ENCODE data around the gene HS3ST6. TPM values are rescaled to one million over a fixed set of nuclear protein-coding genes. Genes with fewer than 3 reads are reported as not detected.

The HS3ST6 gene
- total and polyA plus RNA-seq, 2 of the 13 experiments (the other 11 are each of a cell fraction or from before 2014, with no cell fraction given), result not detected

- TF ChIP-seq ZNF687 (CRISPR knock-in tag; IDR thresholded peaks at IDR 0.05), result peak; percentile 95
- TF ChIP-seq ZSCAN30 (CRISPR knock-in tag; IDR thresholded peaks at IDR 0.05), result no peak
- TF ChIP-seq, protein P1, sequence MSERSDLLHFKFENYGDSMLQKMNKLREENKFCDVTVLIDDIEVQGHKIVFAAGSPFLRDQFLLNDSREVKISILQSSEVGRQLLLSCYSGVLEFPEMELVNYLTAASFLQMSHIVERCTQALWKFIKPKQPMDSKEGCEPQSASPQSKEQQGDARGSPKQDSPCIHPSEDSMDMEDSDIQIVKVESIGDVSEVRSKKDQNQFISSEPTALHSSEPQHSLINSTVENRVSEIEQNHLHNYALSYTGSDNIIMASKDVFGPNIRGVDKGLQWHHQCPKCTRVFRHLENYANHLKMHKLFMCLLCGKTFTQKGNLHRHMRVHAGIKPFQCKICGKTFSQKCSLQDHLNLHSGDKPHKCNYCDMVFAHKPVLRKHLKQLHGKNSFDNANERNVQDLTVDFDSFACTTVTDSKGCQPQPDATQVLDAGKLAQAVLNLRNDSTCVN (CRISPR knock-in tag; IDR thresholded peaks at IDR 0.05; ENCODE audit: borderline replicate concordance), result no peak; the same call in 1 of the 2 replicates
- peak; percentile 37 for TF ChIP-seq ZFY (CRISPR knock-in tag; IDR thresholded peaks at IDR 0.05)
- no peak for TF ChIP-seq GPBP1L1 (CRISPR knock-in tag; IDR thresholded peaks at IDR 0.05)
- TF ChIP-seq ZNF253 (CRISPR knock-in tag; IDR thresholded peaks at IDR 0.05; ENCODE audit: borderline replicate concordance), result no peak
- no peak for TF ChIP-seq HNF4G (IDR thresholded peaks at IDR 0.05; ENCODE audit: borderline replicate concordance, low read depth, low read length)
- no peak for TF ChIP-seq HNF4G (CRISPR knock-in tag; IDR thresholded peaks at IDR 0.05; ENCODE audit: borderline replicate concordance, low read depth)
- TF ChIP-seq, protein P2, sequence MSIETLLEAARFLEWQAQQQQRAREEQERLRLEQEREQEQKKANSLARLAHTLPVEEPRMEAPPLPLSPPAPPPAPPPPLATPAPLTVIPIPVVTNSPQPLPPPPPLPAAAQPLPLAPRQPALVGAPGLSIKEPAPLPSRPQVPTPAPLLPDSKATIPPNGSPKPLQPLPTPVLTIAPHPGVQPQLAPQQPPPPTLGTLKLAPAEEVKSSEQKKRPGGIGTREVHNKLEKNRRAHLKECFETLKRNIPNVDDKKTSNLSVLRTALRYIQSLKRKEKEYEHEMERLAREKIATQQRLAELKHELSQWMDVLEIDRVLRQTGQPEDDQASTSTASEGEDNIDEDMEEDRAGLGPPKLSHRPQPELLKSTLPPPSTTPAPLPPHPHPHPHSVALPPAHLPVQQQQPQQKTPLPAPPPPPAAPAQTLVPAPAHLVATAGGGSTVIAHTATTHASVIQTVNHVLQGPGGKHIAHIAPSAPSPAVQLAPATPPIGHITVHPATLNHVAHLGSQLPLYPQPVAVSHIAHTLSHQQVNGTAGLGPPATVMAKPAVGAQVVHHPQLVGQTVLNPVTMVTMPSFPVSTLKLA (IDR thresholded peaks at IDR 0.05), result peak; percentile 20; the same call in 1 of the 2 replicates
- TF ChIP-seq ZNF282 (IDR thresholded peaks at IDR 0.05; ENCODE audit: partially characterized antibody), result no peak
- no peak for TF ChIP-seq NPAS2 (CRISPR knock-in tag; IDR thresholded peaks at IDR 0.05; ENCODE audit: borderline replicate concordance)
- peak; percentile 50; the same call in 1 of the 2 replicates for TF ChIP-seq ELF3 (CRISPR knock-in tag; IDR thresholded peaks at IDR 0.05)
- TF ChIP-seq ZNF136 (CRISPR knock-in tag; IDR thresholded peaks at IDR 0.05; ENCODE audit: low read depth), result no peak
- TF ChIP-seq XRCC5 (optimal IDR thresholded peaks at IDR 0.05; ENCODE audit: low read length), result peak; percentile 40
- peak; percentile 76; the same call in 1 of the 2 replicates for TF ChIP-seq ZNF510 (CRISPR knock-in tag; IDR thresholded peaks at IDR 0.05; ENCODE audit: low read depth)
- TF ChIP-seq EP300 (IDR thresholded peaks at IDR 0.05; ENCODE audit: low read depth in 2 of 2, low read length in 2 of 2), result no peak
- no peak for TF ChIP-seq EP300 (CRISPR knock-in tag; IDR thresholded peaks at IDR 0.05; ENCODE audit: borderline replicate concordance)
- TF ChIP-seq SMARCE1 (IDR thresholded peaks at IDR 0.05; ENCODE audit: borderline replicate concordance), result no peak
- 0 out of 2 replicates have a peak, but pooled peaks have one; percentile 22 for TF ChIP-seq HNRNPL (IDR thresholded peaks at IDR 0.05; ENCODE audit: low read depth, low read length)
- TF ChIP-seq REL (CRISPR knock-in tag; conservative IDR thresholded peaks at IDR 0.05), result no peak
- no peak for TF ChIP-seq AGO1 (IDR thresholded peaks at IDR 0.05; ENCODE audit: low read depth, low read length, poor library complexity, severe bottlenecking)
Observed at GRCh38 chr16:1942810-1943726, 24.9 kb upstream of the HS3ST6 start, which contains the start of gene MSRB1 (continued).
